ENCODE results near the gene CD36.

The CD36 gene

DNA sequence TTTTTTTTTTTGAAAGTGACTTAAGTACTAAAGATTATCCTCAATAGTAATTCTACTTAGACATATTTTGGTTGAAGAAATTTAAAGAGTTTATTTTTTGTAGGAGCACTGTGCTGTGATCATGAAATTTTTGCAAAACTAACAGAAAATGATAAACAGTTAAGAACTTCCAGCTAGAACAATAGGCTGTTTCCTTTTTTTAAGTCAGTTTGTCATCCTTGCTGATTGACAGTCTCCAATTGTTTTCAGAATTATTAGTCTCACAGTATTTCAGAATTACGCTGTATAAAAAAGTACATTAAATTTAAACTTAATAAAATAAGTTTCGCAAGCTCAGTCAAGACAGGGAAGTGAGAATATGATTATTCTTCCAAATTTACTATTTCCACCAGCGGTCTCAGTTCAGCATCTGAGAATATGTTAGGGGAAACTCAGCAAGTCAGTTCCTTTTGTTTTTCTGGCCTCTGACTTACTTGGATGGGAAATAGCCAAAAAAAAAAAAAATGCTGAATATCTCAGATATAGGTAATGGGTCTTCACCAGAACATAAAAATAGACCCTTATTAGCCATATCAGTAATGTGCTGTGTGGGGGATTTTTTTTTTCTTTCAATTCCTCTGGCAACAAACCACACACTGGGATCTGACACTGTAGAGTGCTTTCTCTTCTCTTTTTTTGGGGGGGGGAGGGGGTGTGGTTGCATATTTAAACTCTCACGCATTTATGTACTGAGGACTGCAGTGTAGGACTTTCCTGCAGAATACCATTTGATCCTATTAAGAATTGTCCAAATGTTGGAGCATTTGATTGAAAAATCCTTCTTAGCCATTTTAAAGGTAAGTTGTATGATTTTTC, at the start of gene CD36:
Gene CD36 (plus strand): TSS at position 732 of the 855 bp plus-strand sequence. CDS start 8,099 bp downstream, outside the sequence.
- DNase-seq, result no peak

DNA sequence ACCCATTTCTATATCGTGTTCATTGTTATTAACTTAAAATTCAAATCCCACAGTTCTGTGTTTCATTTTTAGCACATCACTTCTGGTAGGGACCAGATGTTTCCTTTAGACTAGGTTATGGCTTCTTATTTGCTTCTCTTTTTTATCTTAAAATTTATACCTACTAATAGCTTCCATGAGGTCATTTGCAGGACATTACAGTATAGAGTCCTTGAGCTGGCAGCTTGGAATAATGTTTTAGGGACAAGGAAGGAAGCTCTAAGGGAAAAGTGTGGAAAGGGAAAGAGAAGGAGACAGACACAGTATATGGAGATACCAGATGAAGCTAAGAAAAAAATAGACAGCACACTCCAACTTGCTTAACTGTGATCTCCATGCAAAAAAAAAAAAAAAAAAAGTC, 48.8 kb upstream of the CD36 start:
- DNase-seq, result no peak

DNA sequence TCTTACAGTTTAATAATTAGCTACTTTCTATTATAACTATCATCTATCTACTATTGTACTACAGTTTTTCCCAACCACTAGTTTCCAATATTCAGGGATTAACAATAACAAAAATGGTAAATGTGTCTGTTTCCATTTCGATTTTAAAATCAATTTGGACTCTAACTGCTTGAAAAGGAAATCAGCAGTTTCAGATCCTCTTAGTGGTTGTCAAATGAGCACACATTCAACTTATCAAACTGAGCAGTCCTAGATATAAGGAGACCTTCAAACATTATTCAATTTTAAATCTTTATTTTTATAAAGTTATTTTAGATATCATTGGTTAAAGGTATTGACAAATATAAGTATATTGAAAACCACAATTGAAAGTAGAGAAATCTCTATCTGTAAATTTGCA, 46.8 kb upstream of the CD36 start:
- DNase-seq, result no peak

- DNase-seq, result no peak
These were observed 44.4 kb upstream of the CD36 start for GRCh38 chr7:80593869-80594586.

DNA sequence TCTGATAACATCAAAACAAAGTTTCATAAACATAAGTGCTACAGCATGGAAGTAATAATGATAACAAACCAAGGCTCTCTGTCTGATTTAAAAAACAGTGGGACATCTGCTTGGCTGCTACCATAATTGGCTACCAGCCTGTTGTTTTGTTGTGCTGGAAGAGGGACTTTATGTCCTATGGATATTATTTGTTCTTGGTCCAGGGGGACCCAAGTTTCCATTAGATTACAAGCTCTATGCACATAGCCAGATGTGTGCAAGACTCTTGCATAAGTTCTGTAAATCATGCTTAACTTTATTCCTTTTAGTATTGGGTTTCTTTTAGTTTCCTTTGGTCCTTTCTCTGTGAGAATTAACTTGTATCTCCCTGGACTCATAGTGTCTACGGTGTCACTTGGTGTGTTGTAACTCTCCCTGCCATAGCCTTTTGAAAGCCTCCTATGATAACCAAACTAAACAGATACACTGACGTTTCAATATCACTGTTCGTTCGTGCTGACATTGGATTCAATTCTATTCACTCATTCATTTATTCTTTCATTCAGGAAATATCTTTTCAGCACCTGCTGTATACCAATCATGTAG, 41.4 kb upstream of the CD36 start:
- DNase-seq, result no peak

DNA sequence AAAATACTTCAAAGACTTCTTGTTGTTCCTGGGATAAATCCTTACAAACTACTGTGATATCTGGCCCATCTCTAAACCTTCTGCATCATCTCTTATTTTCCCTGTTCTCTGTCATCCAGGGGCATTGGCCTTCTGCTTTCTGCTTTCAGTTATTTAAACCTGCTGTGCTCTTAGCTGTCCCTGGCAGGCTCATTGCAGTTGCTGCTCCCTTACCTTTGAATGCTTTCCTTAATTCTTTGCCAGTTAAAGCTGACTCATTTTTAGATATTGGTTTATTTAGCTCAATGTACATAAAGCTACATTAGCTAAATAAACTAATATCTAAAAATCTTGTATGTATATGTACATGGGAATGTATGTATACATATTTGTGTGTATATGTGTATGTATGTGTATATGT, 40.6 kb upstream of the CD36 start:
- DNase-seq, result no peak

GRCh38 chr7:80600046-80600445, 38.4 kb upstream of the CD36 start:
- no peak for DNase-seq

- no peak for DNase-seq
These were observed 36.4 kb upstream of the CD36 start for GRCh38 chr7:80601999-80602398.

- DNase-seq, result no peak
These were observed 34.5 kb upstream of the CD36 start for GRCh38 chr7:80603940-80604339.

DNA sequence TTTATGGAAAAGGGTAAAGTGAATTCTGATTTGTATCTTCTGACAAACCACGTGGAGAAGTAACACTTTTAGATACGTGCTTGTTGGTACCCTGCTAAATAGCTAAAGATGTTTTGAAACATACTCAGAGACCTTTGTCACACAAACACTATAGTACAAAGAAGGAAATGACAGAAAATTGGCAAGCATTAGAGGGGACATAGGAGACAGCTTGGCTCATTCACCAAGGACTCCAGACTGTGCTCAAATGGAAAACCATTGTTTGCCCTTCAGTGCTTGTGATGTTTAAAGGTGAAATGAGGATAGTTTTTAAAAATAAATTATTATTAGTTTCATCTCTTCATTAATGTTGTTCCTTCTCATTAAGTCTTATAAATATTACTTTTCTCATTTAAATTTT, 34.0 kb upstream of the CD36 start:
- no peak for DNase-seq

DNA sequence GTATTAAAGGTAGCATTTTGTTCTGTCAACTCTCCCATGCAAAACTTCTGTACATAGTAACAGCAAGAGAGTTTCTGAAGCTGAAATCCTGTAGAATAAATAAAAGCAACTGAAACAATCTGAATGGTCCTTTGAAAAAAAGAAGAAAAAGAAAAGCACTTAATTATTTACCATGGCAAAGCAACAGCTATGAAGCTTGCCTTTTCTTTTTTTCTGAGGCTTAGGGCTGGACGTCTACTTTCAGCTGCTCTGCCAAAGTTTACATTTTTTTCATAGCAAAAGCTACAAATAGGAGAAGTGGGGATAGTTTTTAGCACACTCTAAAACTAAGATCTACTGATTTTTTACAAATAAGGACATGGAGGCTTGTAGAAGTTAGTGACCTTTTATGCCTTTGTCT, 31.3 kb upstream of the CD36 start:
- no peak for DNase-seq

DNA sequence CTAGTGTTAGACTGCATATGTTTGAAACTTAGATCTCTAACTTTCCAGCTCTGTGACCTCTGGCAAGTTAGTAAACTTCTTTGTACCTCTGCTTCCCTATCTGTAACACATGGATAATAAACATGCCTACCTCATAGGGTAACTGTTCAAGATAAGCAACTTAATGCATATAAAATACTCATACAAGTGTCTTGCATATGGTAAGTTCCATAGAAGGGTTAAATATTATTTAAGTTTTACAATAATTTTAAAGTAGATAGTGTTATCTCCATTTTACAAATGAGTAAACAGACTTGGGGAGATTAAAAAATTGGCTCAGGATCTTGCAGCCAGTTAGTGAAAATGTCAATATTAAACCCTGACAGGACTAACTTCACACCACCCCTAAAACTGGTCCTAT, 30.1 kb upstream of the CD36 start:
- no peak for DNase-seq

- no peak for DNase-seq
These were observed 28.7 kb upstream of the CD36 start for GRCh38 chr7:80609751-80610150.

DNA sequence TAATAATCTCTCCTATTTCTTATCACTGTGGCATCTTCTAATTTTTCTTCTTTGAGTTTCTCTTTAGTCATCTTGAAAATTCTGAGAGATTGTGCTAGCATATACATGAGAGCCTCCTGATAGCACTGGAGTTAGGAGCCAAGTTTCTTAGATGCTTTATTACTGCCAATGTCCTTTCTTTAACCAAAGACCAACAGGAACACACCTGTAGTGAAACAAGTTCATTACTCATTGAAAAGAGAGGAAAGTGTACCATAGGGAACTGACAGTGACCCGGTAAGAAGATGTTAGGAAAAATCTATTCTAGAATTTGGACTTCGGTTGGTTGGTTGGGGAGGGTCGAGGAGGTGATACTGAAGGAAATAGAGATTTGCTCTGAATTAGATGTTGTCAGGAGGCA, 27.1 kb upstream of the CD36 start:
- no peak for DNase-seq

DNA sequence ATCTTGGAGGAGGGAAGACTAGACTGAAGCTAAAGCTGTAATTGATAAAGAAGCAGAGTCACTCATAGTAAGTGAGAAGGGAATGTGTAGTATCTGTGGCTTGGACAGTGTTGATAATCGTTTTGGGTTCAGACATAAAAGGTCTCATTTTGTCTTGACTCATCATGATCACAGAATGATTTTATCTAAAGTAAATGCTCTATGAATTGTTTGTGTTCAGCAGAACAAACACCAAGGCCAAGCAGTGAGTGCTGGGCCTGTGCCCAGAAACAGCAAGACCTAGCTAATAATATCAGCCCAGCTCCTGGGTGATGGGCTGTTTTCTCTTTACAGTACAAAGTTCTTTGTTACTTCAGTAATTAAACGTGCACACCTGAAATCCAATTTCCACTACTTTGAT, 26.7 kb upstream of the CD36 start:
- DNase-seq, result no peak

DNA sequence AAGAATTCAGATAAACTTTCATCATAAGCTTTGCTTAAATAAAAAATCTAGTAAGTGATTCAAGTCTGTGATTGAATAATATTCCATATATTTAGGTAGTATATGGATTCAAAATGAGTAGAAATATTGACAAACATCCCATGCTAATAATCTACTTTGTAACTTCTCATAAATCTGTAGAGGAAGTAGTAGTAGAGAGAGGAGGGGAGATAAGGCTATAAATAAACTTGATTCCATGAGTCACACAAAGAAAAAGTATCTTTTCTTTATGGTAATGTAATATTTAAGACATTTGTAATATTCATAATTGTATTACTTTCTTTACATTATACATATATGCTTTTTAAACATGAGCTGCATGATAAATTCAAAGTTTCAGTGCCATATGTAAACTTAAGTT, 25.6 kb upstream of the CD36 start:
- DNase-seq, result no peak

GRCh38 chr7:80613519-80613918, 24.9 kb upstream of the CD36 start:
- no peak for DNase-seq

GRCh38 chr7:80614851-80615271, 23.6 kb upstream of the CD36 start:
- no peak for DNase-seq

- no peak for DNase-seq
These were observed 20.3 kb upstream of the CD36 start for GRCh38 chr7:80618096-80618495.

GRCh38 chr7:80619741-80620140, 18.7 kb upstream of the CD36 start:
- no peak for DNase-seq

GRCh38 chr7:80622541-80622940, 15.9 kb upstream of the CD36 start:
- no peak for DNase-seq

GRCh38 chr7:80623503-80624252, 14.8 kb upstream of the CD36 start:
- DNase-seq, result no peak

GRCh38 chr7:80624763-80625162, 13.7 kb upstream of the CD36 start:
- DNase-seq, result no peak
